NCI-H345 treated with DMSO at 0.1 percent for 48 hours (cell line): ENCODE measurements around the gene FBXO4.
"Not testable (repeated sequence)": the region's sequence is repeated elsewhere in the genome, so short reads cannot be mapped to it uniquely, and the experiment has no call there.

ENCODE experiments used
- DNase-seq: peaks from one replicate; lab custom pipeline; 2025; ENCODE audit not compliant: unreplicated experiment; lab: John Stamatoyannopoulos, UW

FBXO4 gene

GRCh38 chr5:41921874-41922273 is 3.2 kb upstream of the FBXO4 start:
- no peak for DNase-seq

GRCh38 chr5:41924526-41924871 is 582 bp upstream of the FBXO4 start:
- DNase-seq, result no peak

GRCh38 chr5:41925555-41925951 is 472 bp downstream of the FBXO4 start:
- DNase-seq, result no peak

GRCh38 chr5:41927604-41928003 is 2.5 kb downstream of the FBXO4 start:
- no peak for DNase-seq

GRCh38 chr5:41929035-41929434 is 4.0 kb downstream of the FBXO4 start:
- DNase-seq, result no peak

GRCh38 chr5:41932770-41933169 is 7.7 kb downstream of the FBXO4 start:
- no peak for DNase-seq

- no peak for DNase-seq
Observed at GRCh38 chr5:41935544-41935943, 10.5 kb downstream of the FBXO4 start.

GRCh38 chr5:41940641-41941040 is 15.6 kb downstream of the FBXO4 start:
- no peak for DNase-seq

GRCh38 chr5:41945332-41945955 is 20.4 kb downstream of the FBXO4 start:
- DNase-seq, result not testable (repeated sequence)

- no peak for DNase-seq
Observed at GRCh38 chr5:41951224-41951623, 26.1 kb downstream of the FBXO4 start.

GRCh38 chr5:41954286-41954685 is 29.2 kb downstream of the FBXO4 start:
- DNase-seq, result no peak

- DNase-seq, result no peak
Observed at GRCh38 chr5:41955432-41956024, 30.4 kb downstream of the FBXO4 start.

- no peak for DNase-seq
Observed at GRCh38 chr5:41956943-41957342, 31.9 kb downstream of the FBXO4 start.

- no peak for DNase-seq
Observed at GRCh38 chr5:41960481-41960880, 35.4 kb downstream of the FBXO4 start.

GRCh38 chr5:41961736-41962135 is 36.7 kb downstream of the FBXO4 start:
- DNase-seq, result no peak

GRCh38 chr5:41962491-41962890 is 37.4 kb downstream of the FBXO4 start:
- DNase-seq, result no peak

GRCh38 chr5:41966401-41967105 is 41.5 kb downstream of the FBXO4 start:
- no peak for DNase-seq

GRCh38 chr5:41967401-41967800 is 42.3 kb downstream of the FBXO4 start:
- no peak for DNase-seq

GRCh38 chr5:41968153-41968723 is 43.2 kb downstream of the FBXO4 start:
- DNase-seq, result no peak

GRCh38 chr5:41973087-41973486 is 48.0 kb downstream of the FBXO4 start:
- DNase-seq, result no peak

- no peak for DNase-seq
Observed at GRCh38 chr5:41973887-41974286, 48.8 kb downstream of the FBXO4 start.

GRCh38 chr5:41978676-41979075 is 53.6 kb downstream of the FBXO4 start:
- no peak for DNase-seq
